GM23338 (cell line): Measurements from ENCODE around the gene OR2T1. TPM values are rescaled to one million over a fixed set of nuclear protein-coding genes. Genes with fewer than 3 reads are reported as not detected.

Experiments used
- ATAC-seq: fragments of 200-7000 bp; cut with Tn5 transposase; 3 replicates; pipeline ENCODE4 v1.9.1; 2020
- DNase-seq: peaks from one replicate; pipeline ENCODE4 v3.0.0-alpha.2; 2015; ENCODE audit warnings: low spot score
- H2AFZ ChIP-seq: fragments of 200-600 bp; sonication (generic); 2 replicates; pipeline ENCODE4 v1.8.0; 2016; ENCODE audit warnings: antibody characterized with exemption, mild to moderate bottlenecking, moderate library complexity
- H3F3A ChIP-seq: fragments of 200-600 bp; sonication (generic); replicated peaks from 2 replicates; pipeline ENCODE4 v1.8.0; 2017; ENCODE audit warnings: antibody characterized with exemption, mixed run types, low read depth
- H3K27ac ChIP-seq: fragments of 200-600 bp; sonication (generic); 2 replicates; pipeline ENCODE4 v1.6.1; 2016; ENCODE audit warnings: low read depth
- H3K27me3 ChIP-seq: fragments of 200-600 bp; sonication (generic); 2 replicates; pipeline ENCODE4 v1.8.0; 2016; ENCODE audit warnings: mild to moderate bottlenecking, mixed run types, moderate library complexity; ENCODE audit not compliant: insufficient read depth
- H3K36me3 ChIP-seq: fragments of 200-600 bp; sonication (generic); 2 replicates; pipeline ENCODE4 v1.8.0; 2016; ENCODE audit warnings: mild to moderate bottlenecking; ENCODE audit not compliant: insufficient read depth
- H3K4me1 ChIP-seq: fragments of 200-600 bp; sonication (generic); 2 replicates; pipeline ENCODE4 v1.8.0; 2016; ENCODE audit warnings: mild to moderate bottlenecking, moderate library complexity; ENCODE audit not compliant: insufficient read depth
- H3K4me2 ChIP-seq: fragments of 200-600 bp; sonication (generic); 2 replicates; pipeline ENCODE4 v1.7.1; 2017; ENCODE audit warnings: mixed run types
- H3K4me3 ChIP-seq: fragments of 200-600 bp; sonication (generic); 2 replicates; pipeline ENCODE4 v1.6.1; 2016; ENCODE audit warnings: mixed run types
- H3K79me2 ChIP-seq: fragments of 200-600 bp; sonication (generic); replicated peaks from 2 replicates; pipeline ENCODE4 v1.8.0; 2017; ENCODE audit warnings: mild to moderate bottlenecking; ENCODE audit not compliant: insufficient read depth
- H3K9me2 ChIP-seq: fragments of 200-600 bp; sonication (generic); 2 replicates; pipeline ENCODE4 v1.8.0; 2017; ENCODE audit not compliant: insufficient read depth
- H4K20me1 ChIP-seq: fragments of 200-600 bp; sonication (generic); replicated peaks from 2 replicates; pipeline ENCODE4 v1.8.0; 2017; ENCODE audit warnings: mild to moderate bottlenecking; ENCODE audit not compliant: insufficient read depth
- H3K27ac Mint-ChIP-seq: 2 replicates; pipeline ENCODE4 v1.8.0; 2020; ENCODE audit warnings: inconsistent platforms, mild to moderate bottlenecking, moderate library complexity, mixed read lengths
- H3K27me3 Mint-ChIP-seq: 3 replicates; pipeline ENCODE4 v1.8.0; 2022; ENCODE audit warnings: low read depth, mild to moderate bottlenecking, moderate library complexity, mixed read lengths, inconsistent platforms; ENCODE audit not compliant: insufficient read depth, poor library complexity
- H3K36me3 Mint-ChIP-seq: 3 replicates; pipeline ENCODE4 v1.8.0; 2021; ENCODE audit warnings: low read depth, mild to moderate bottlenecking, inconsistent platforms, moderate library complexity, mixed read lengths
- H3K4me1 Mint-ChIP-seq: 3 replicates; pipeline ENCODE4 v1.8.0; 2020; ENCODE audit warnings: mild to moderate bottlenecking, inconsistent platforms, mixed read lengths
- H3K4me3 Mint-ChIP-seq: 3 replicates; pipeline ENCODE4 v1.8.0; 2021; ENCODE audit warnings: moderate library complexity, mild to moderate bottlenecking, inconsistent platforms, mixed read lengths
- H3K9me3 Mint-ChIP-seq: 3 replicates; pipeline ENCODE4 v1.8.0; 2020; ENCODE audit warnings: moderate library complexity, mild to moderate bottlenecking, inconsistent platforms, mixed read lengths
- CREB1 ChIP-seq: fragments of 250-450 bp; sonication (Bioruptor Pico); IDR thresholded peaks from 2 replicates; pipeline ENCODE4 v1.5.0; 2020; ENCODE audit warnings: low read depth, mild to moderate bottlenecking, moderate library complexity
- EZH2 ChIP-seq: fragments of 200-600 bp; sonication (generic); IDR thresholded peaks from one replicate; pipeline ENCODE4 v1.8.0; 2017; ENCODE audit warnings: antibody characterized with exemption, mild to moderate bottlenecking, low read depth; ENCODE audit not compliant: unreplicated experiment
- EZH2phosphoT487 ChIP-seq: fragments of 200-600 bp; sonication (generic); IDR thresholded peaks from one replicate; pipeline ENCODE4 v1.8.1; 2018; ENCODE audit warnings: antibody characterized with exemption; ENCODE audit not compliant: unreplicated experiment
- JUNB ChIP-seq: IDR thresholded peaks from one replicate; pipeline ENCODE4 v1.6.1; 2016; ENCODE audit warnings: antibody characterized with exemption; ENCODE audit not compliant: unreplicated experiment
- NANOG ChIP-seq: IDR thresholded peaks from 2 replicates; pipeline ENCODE4 v1.6.1; 2016; ENCODE audit warnings: antibody characterized with exemption, borderline replicate concordance
- POLR2AphosphoS5 ChIP-seq: IDR thresholded peaks from 2 replicates; pipeline ENCODE4 v1.6.1; 2016; ENCODE audit warnings: antibody characterized with exemption, low read depth
- STAT1 ChIP-seq: IDR thresholded peaks from one replicate; pipeline ENCODE4 v1.6.1; 2016; ENCODE audit warnings: antibody characterized with exemption; ENCODE audit not compliant: unreplicated experiment
- ZNF114 ChIP-seq: fragments of 250-450 bp; sonication (Bioruptor Pico); IDR thresholded peaks from 2 replicates; pipeline ENCODE4 v1.5.0; 2020; ENCODE audit warnings: mild to moderate bottlenecking, moderate library complexity
- ZNF331 ChIP-seq: fragments of 250-450 bp; sonication (Bioruptor Pico); IDR thresholded peaks from 2 replicates; pipeline ENCODE4 v1.5.0; 2020; ENCODE audit warnings: low read depth, mild to moderate bottlenecking, moderate library complexity
- polyA plus RNA-seq: library from polyadenylated mRNA; unstranded; fragments of >200 nt; fragmentation: Nextera tagmentation; extraction: Ambion mirVana; gene quantifications from 2 replicates; pipeline ENCODE4 v1.2.1, GENCODE V29; 2016
- total RNA-seq: library from RNA; depleted of rRNA; stranded (reverse); fragments of >200 nt; shearing (Covaris generic); gene quantifications from 2 replicates; pipeline ENCODE4 v1.2.3, GENCODE V29; 2014
- TF ChIP-seq, protein P1 (sequence below), 2 experiments: fragments of 200-600 bp in 1 of 2; sonication (generic) in 1 of 2; conservative IDR thresholded peaks; 2 replicates each; pipeline versions ENCODE4 v1.5.1 to v1.6.1; 2016 to 2017; ENCODE audit warnings: antibody characterized with exemption in 2 of 2, low read depth in 2 of 2, mild to moderate bottlenecking in 2 of 2, moderate library complexity in 1 of 2
- TF ChIP-seq, protein P2 (sequence below): IDR thresholded peaks from 2 replicates; pipeline ENCODE4 v1.6.1; 2016; ENCODE audit warnings: antibody characterized with exemption
- TF ChIP-seq, protein P3 (sequence below): fragments of 250-450 bp; sonication (Bioruptor Pico); IDR thresholded peaks from 2 replicates; pipeline ENCODE4 v1.5.0; 2020; ENCODE audit warnings: mild to moderate bottlenecking, moderate library complexity

Gene OR2T1
- total and polyA plus RNA-seq, 2 experiments from 2014 or later, result not detected

DNA sequence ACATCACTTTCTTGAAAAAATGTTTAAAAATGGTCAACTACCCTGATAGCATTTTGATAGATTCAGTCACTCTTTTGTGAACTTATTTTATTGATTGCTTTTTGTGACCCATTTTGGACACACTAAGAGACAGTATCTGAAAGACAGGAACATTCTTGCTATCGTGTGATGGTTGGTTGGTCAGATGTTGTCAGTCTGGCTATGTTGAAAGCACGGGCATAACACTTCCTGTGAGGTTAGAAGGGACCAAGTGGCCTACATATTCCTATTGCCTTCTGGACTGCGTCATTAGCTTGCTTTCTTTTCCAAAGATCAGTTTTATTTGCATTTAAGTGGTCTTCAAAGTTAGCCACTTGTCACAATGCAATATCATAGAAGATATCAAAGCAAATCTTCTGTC lies 25.9 kb upstream of the OR2T1 start:
- no peaks in the 10 kb centered on the region for H3K4me1 Mint-ChIP-seq
- no peak overlapping the region for H3K4me2 ChIP-seq
- TF ChIP-seq ZNF331, result no peak
- TF ChIP-seq POLR2AphosphoS5, result no peak

DNA sequence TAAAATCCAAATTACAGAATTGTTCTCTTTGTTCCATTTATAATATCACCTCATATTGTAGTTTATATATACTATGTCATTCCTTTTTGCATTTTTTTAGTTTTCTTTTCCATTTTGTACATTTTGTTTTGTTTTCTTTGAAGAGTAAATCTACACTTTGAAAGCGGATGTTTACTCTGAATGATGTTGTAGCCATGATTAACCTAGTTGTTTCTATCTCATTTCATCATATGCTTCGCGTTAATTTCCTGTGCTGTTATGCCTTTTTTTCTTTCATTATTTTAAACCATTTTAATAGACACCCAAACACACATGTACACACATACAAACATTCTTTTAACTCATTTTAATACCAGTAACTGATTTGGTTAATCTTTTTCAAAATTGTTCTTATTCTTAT lies 22.0 kb upstream of the OR2T1 start:
- no peaks in the 10 kb centered on the region for H3K79me2 ChIP-seq
- no peak overlapping the region for H3K27ac ChIP-seq
- DNase-seq (no peak), ATAC-seq (no peak)
- no peak overlapping the region for H3K4me2 ChIP-seq
- H3F3A ChIP-seq, result no peaks in the 10 kb centered on the region
- H2AFZ ChIP-seq, result no peak overlapping the region
- no peak overlapping the region for H3K4me3 Mint-ChIP-seq
- H4K20me1 ChIP-seq, result no peaks in the 10 kb centered on the region
- peaks cover 69% of the 10 kb centered on the region for H3K9me3 Mint-ChIP-seq
- no peaks in the 10 kb centered on the region for H3K27me3 ChIP-seq
- no peaks in the 10 kb centered on the region for H3K4me1 ChIP-seq
- no peaks in the 10 kb centered on the region for H3K4me1 Mint-ChIP-seq
- H3K36me3 ChIP-seq, result no peaks in the 10 kb centered on the region
- no peak overlapping the region for H3K27ac Mint-ChIP-seq
- H3K9me2 ChIP-seq, result no peaks in the 10 kb centered on the region
- no peak overlapping the region for H3K4me3 ChIP-seq
- peaks cover 11% of the 10 kb centered on the region; the same call in 1 of the 3 replicates for H3K36me3 Mint-ChIP-seq
- H3K27me3 Mint-ChIP-seq, result peaks cover 2% of the 10 kb centered on the region
- TF ChIP-seq CREB1 (CRISPR knock-in tag) (no peak), STAT1 (no peak), EZH2phosphoT487 (no peak), JUNB (no peak), EZH2 (no peak), NANOG (no peak), ZNF114 (no peak), ZNF331 (no peak), POLR2AphosphoS5 (no peak)
- TF ChIP-seq, protein P1, sequence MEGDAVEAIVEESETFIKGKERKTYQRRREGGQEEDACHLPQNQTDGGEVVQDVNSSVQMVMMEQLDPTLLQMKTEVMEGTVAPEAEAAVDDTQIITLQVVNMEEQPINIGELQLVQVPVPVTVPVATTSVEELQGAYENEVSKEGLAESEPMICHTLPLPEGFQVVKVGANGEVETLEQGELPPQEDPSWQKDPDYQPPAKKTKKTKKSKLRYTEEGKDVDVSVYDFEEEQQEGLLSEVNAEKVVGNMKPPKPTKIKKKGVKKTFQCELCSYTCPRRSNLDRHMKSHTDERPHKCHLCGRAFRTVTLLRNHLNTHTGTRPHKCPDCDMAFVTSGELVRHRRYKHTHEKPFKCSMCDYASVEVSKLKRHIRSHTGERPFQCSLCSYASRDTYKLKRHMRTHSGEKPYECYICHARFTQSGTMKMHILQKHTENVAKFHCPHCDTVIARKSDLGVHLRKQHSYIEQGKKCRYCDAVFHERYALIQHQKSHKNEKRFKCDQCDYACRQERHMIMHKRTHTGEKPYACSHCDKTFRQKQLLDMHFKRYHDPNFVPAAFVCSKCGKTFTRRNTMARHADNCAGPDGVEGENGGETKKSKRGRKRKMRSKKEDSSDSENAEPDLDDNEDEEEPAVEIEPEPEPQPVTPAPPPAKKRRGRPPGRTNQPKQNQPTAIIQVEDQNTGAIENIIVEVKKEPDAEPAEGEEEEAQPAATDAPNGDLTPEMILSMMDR (conservative IDR thresholded peaks at IDR 0.05; ENCODE audit: low read depth in 2 of 2), result no peak
- TF ChIP-seq, protein P2, sequence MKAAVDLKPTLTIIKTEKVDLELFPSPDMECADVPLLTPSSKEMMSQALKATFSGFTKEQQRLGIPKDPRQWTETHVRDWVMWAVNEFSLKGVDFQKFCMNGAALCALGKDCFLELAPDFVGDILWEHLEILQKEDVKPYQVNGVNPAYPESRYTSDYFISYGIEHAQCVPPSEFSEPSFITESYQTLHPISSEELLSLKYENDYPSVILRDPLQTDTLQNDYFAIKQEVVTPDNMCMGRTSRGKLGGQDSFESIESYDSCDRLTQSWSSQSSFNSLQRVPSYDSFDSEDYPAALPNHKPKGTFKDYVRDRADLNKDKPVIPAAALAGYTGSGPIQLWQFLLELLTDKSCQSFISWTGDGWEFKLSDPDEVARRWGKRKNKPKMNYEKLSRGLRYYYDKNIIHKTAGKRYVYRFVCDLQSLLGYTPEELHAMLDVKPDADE, result no peak
- TF ChIP-seq, protein P3, sequence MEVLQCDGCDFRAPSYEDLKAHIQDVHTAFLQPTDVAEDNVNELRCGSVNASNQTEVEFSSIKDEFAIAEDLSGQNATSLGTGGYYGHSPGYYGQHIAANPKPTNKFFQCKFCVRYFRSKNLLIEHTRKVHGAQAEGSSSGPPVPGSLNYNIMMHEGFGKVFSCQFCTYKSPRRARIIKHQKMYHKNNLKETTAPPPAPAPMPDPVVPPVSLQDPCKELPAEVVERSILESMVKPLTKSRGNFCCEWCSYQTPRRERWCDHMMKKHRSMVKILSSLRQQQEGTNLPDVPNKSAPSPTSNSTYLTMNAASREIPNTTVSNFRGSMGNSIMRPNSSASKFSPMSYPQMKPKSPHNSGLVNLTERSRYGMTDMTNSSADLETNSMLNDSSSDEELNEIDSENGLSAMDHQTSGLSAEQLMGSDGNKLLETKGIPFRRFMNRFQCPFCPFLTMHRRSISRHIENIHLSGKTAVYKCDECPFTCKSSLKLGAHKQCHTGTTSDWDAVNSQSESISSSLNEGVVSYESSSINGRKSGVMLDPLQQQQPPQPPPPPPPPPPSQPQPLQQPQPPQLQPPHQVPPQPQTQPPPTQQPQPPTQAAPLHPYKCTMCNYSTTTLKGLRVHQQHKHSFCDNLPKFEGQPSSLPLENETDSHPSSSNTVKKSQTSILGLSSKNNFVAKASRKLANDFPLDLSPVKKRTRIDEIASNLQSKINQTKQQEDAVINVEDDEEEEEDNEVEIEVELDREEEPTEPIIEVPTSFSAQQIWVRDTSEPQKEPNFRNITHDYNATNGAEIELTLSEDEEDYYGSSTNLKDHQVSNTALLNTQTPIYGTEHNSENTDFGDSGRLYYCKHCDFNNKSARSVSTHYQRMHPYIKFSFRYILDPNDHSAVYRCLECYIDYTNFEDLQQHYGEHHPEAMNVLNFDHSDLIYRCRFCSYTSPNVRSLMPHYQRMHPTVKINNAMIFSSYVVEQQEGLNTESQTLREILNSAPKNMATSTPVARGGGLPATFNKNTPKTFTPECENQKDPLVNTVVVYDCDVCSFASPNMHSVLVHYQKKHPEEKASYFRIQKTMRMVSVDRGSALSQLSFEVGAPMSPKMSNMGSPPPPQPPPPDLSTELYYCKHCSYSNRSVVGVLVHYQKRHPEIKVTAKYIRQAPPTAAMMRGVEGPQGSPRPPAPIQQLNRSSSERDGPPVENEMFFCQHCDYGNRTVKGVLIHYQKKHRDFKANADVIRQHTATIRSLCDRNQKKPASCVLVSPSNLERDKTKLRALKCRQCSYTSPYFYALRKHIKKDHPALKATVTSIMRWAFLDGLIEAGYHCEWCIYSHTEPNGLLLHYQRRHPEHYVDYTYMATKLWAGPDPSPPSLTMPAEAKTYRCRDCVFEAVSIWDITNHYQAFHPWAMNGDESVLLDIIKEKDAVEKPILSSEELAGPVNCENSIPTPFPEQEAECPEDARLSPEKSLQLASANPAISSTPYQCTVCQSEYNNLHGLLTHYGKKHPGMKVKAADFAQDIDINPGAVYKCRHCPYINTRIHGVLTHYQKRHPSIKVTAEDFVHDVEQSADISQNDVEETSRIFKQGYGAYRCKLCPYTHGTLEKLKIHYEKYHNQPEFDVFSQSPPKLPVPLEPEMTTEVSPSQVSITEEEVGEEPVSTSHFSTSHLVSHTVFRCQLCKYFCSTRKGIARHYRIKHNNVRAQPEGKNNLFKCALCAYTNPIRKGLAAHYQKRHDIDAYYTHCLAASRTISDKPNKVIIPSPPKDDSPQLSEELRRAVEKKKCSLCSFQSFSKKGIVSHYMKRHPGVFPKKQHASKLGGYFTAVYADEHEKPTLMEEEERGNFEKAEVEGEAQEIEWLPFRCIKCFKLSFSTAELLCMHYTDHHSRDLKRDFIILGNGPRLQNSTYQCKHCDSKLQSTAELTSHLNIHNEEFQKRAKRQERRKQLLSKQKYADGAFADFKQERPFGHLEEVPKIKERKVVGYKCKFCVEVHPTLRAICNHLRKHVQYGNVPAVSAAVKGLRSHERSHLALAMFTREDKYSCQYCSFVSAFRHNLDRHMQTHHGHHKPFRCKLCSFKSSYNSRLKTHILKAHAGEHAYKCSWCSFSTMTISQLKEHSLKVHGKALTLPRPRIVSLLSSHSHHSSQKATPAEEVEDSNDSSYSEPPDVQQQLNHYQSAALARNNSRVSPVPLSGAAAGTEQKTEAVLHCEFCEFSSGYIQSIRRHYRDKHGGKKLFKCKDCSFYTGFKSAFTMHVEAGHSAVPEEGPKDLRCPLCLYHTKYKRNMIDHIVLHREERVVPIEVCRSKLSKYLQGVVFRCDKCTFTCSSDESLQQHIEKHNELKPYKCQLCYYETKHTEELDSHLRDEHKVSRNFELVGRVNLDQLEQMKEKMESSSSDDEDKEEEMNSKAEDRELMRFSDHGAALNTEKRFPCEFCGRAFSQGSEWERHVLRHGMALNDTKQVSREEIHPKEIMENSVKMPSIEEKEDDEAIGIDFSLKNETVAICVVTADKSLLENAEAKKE (CRISPR knock-in tag), result no peak

More for the DNA sequence above, 25.9 kb upstream of the OR2T1 start:
- H3K9me3 Mint-ChIP-seq, result peaks cover 84% of the 10 kb centered on the region
- H3K4me3 ChIP-seq, result no peak overlapping the region
- no peaks in the 10 kb centered on the region for H3K4me1 ChIP-seq
- H3K27me3 ChIP-seq, result no peaks in the 10 kb centered on the region
- no peaks in the 10 kb centered on the region for H3K27me3 Mint-ChIP-seq
- no peaks in the 10 kb centered on the region for H3K79me2 ChIP-seq
- H2AFZ ChIP-seq, result no peak overlapping the region
- H4K20me1 ChIP-seq, result no peaks in the 10 kb centered on the region
- no peaks in the 10 kb centered on the region for H3K36me3 ChIP-seq
- ATAC-seq (no peak), DNase-seq (no peak)
- no peak overlapping the region for H3K27ac ChIP-seq
- no peaks in the 10 kb centered on the region for H3F3A ChIP-seq
- no peak overlapping the region for H3K27ac Mint-ChIP-seq
- no peak overlapping the region for H3K4me3 Mint-ChIP-seq
- peaks cover 28% of the 10 kb centered on the region for H3K36me3 Mint-ChIP-seq
- H3K9me2 ChIP-seq, result no peaks in the 10 kb centered on the region
